Neuronal stem cell (in vitro differentiated cells): ENCODE results near the gene FOXA1.
A peak's percentile ranks its signal among the peaks of the same experiment; 100 is the strongest.

Experiments used
- DNase-seq: peaks from one replicate; pipeline ENCODE4 v3.0.0-alpha.2; 2013; ENCODE audit warnings: low spot score
- H2AFZ ChIP-seq: one replicate; pipeline ENCODE4 v1.6.1; 2013; ENCODE audit warnings: mild to moderate bottlenecking, low read length, inconsistent platforms
- H2AK5ac ChIP-seq: 2 replicates; pipeline ENCODE4 v1.6.1; 2013; ENCODE audit warnings: low read depth, mild to moderate bottlenecking, inconsistent platforms, low read length, moderate library complexity, mixed read lengths
- H2BK120ac ChIP-seq: 2 replicates; pipeline ENCODE4 v1.6.1; 2013; ENCODE audit warnings: low read depth, mild to moderate bottlenecking, inconsistent platforms, low read length, moderate library complexity, mixed read lengths
- H2BK12ac ChIP-seq: one replicate; pipeline ENCODE4 v1.6.1; 2013; ENCODE audit warnings: low read length, inconsistent platforms
- H2BK15ac ChIP-seq: 2 replicates; pipeline ENCODE4 v1.6.1; 2013; ENCODE audit warnings: mild to moderate bottlenecking, low read length, inconsistent platforms, mixed read lengths
- H2BK5ac ChIP-seq: one replicate; pipeline ENCODE4 v1.6.1; 2013; ENCODE audit warnings: inconsistent platforms, mild to moderate bottlenecking, low read length, moderate library complexity
- H3K14ac ChIP-seq: one replicate; pipeline ENCODE4 v1.6.1; 2013; ENCODE audit warnings: low read length, inconsistent platforms
- H3K18ac ChIP-seq: 2 replicates; pipeline ENCODE4 v1.6.1; 2013; ENCODE audit warnings: low read length, inconsistent platforms
- H3K23ac ChIP-seq: 2 replicates; pipeline ENCODE4 v1.6.1; 2013; ENCODE audit warnings: low read depth, mild to moderate bottlenecking, mixed read lengths, low read length, inconsistent platforms; ENCODE audit not compliant: poor library complexity
- H3K27ac ChIP-seq: replicated peaks from 3 replicates; pipeline ENCODE4 v1.5.1; 2013; ENCODE audit warnings: low read length, inconsistent platforms
- H3K27me3 ChIP-seq, 3 experiments: 2 replicates each; pipeline ENCODE4 v1.6.1; 2013; ENCODE audit warnings: low read length in 3 of 3, mild to moderate bottlenecking in 2 of 3, inconsistent platforms in 1 of 3, low read depth in 1 of 3, mixed read lengths in 1 of 3, moderate library complexity in 1 of 3; ENCODE audit not compliant: control insufficient read depth in 3 of 3, insufficient read depth in 3 of 3
- H3K36me3 ChIP-seq, 2 donors: replicated peaks in 1 of 2; 2 replicates each; pipeline ENCODE4 v1.6.1; 2013; ENCODE audit warnings: low read length in 2 of 2; ENCODE audit not compliant: control insufficient read depth in 2 of 2, insufficient read depth in 2 of 2
- H3K4ac ChIP-seq: 2 replicates; pipeline ENCODE4 v1.6.1; 2013; ENCODE audit warnings: inconsistent platforms, mild to moderate bottlenecking, low read length, moderate library complexity
- H3K4me1 ChIP-seq, 2 donors: 1 replicate in 1 of 2; 2 replicates in 1 of 2; pipeline ENCODE4 v1.6.1; 2013; ENCODE audit warnings: low read length in 2 of 2, low read depth in 1 of 2; ENCODE audit not compliant: control insufficient read depth in 2 of 2, insufficient read depth in 1 of 2
- H3K4me2 ChIP-seq: one replicate; pipeline ENCODE4 v1.6.1; 2013; ENCODE audit warnings: mild to moderate bottlenecking, low read length, inconsistent platforms; ENCODE audit not compliant: insufficient read depth, poor library complexity, severe bottlenecking
- H3K4me3 ChIP-seq, 2 donors: 2 replicates each; pipeline ENCODE4 v1.5.1; 2013; ENCODE audit warnings: low read length in 2 of 2, mild to moderate bottlenecking in 2 of 2, inconsistent platforms in 1 of 2, moderate library complexity in 1 of 2
- H3K79me1 ChIP-seq: one replicate; pipeline ENCODE4 v1.6.1; 2013; ENCODE audit warnings: low read depth, mild to moderate bottlenecking, inconsistent platforms, low read length, moderate library complexity
- H3K9ac ChIP-seq: one replicate; pipeline ENCODE4 v1.6.1; 2013; ENCODE audit warnings: mild to moderate bottlenecking, low read depth, low read length, inconsistent platforms; ENCODE audit not compliant: poor library complexity
- H3K9me3 ChIP-seq, 2 donors: replicated peaks in 1 of 2; 2 replicates each; pipeline versions ENCODE3 to v1.6.1; 2013; ENCODE audit warnings: low read length in 2 of 2, mild to moderate bottlenecking in 2 of 2, inconsistent platforms in 1 of 2, low read depth in 1 of 2, mixed read lengths in 1 of 2, moderate library complexity in 1 of 2; ENCODE audit not compliant: control insufficient read depth in 2 of 2, insufficient read depth in 1 of 2
- H4K8ac ChIP-seq: one replicate; pipeline ENCODE4 v1.6.1; 2013; ENCODE audit warnings: low read depth, mild to moderate bottlenecking, inconsistent platforms, low read length, moderate library complexity
- H4K91ac ChIP-seq: one replicate; pipeline ENCODE4 v1.6.1; 2013; ENCODE audit warnings: low read length, low read depth, mild to moderate bottlenecking, inconsistent platforms; ENCODE audit not compliant: poor library complexity
- WGBS, 2 donors: extraction: QIAGEN DNeasy Blood & Tissue Kit; methylation state at CpG; one replicate each; pipeline ENCODE4 v1.1.7; 2013; ENCODE audit warnings: missing lambda C conversion rate in 2 of 2, mixed read lengths in 1 of 2; ENCODE audit not compliant: insufficient read length in 2 of 2, insufficient replicate concordance in 1 of 2; ENCODE audit errors: extremely low coverage in 2 of 2; 5-methylcytosine and 5-hydroxymethylcytosine counted together

Gene FOXA1

DNA sequence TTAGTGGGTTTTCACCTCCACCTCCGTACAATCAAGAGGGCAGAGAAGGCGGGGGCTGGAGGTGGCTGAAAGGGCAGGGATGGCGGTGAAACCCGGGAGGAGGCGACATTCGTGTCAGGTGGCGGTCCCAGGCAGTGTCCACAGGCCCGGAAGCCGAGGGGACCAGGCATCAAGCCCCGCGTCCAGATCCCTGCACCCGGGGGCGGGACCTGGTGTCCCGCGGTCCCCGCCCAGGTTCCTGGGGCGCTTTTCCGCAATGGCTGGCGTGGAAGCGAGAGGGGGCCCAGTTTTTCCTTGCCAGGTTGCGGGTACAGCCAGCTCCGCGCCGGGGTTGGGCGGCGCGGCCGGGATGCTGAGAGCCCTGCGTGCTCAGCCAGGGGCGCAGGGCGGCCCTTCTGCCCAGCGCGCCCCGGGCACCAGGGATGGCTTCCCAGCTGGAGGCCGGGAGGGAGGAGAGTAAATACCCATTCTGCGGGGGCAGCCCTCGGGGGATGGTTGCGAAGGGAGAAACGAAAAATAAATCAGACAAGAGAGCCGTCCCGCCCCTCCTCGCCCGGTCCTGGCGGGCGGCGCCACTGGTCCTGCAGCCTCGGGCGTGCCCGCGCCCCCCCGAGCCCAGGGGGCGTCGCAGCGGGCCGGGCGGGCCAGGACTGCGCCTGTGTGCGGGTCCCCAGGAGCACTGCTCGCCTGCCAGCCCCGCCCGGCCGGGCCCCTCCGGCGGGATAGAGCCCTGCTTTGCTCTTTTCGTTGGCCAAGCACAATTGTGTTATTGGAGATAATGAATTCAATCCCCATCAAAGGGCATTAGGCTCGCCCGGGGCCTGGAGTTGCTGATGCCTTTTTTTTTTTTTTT lies 11.5 kb downstream of the FOXA1 start:
- Histone ChIP-seq H3K27ac (no peak overlapping the region), H3K79me1 (no peaks in the 10 kb centered on the region), H3K4me2 (peak overlapping the region; percentile 91), H2BK5ac (no peak overlapping the region), H3K4ac (no peak overlapping the region), H3K9ac (no peak overlapping the region), H2BK15ac (no peak overlapping the region), H3K4me3 (peak overlapping the region; percentile 17 to 72), H2BK120ac (no peak overlapping the region), H4K91ac (no peak overlapping the region), H3K36me3 (no peaks in the 10 kb centered on the region), H3K18ac (peak overlapping the region; percentile 27), H3K14ac (no peak overlapping the region), H4K8ac (no peak overlapping the region), H3K9me3 (no peaks in the 10 kb centered on the region), H3K27me3 (peaks cover 14 to 87% (median 63%) of the 10 kb centered on the region in 3 experiments), H2AK5ac (no peak overlapping the region), H2BK12ac (no peak overlapping the region), H3K23ac (peak overlapping the region; percentile 65), H3K4me1 (peaks cover 7 to 17% of the 10 kb centered on the region in 2 donors), H2AFZ (peak overlapping the region; percentile 86)
- WGBS, 2 donors = no CpG with 5 or more reads among the region's 67 CpGs
- no peak for DNase-seq

DNA sequence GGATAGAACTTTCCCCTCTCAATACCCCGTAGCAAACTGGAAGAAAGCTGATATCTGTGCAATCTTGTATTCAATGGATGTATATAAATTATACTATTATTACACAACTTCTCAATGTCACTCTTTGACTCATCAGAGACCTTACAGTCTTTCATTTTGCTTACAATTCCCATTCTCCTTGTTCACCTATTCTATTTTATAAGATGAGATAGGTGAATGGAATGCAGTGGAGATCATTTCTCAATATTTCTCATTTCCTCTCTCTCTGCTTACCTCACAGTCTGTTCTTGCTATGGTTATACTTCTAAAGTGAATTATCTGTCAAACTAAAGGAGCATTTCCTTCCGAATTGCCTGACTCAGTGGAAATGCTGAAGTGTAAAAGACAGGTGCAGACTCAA lies 14.9 kb downstream of the FOXA1 start:
- no CpG with 5 or more reads among the region's 2 CpGs for WGBS, 2 donors
- peaks cover 7 to 61% (median 35%) of the 10 kb centered on the region in 3 experiments for H3K27me3 ChIP-seq
- no peak overlapping the region for H3K14ac ChIP-seq

GRCh38 chr14:37579274-37579673 lies 15.8 kb downstream of the FOXA1 start:
- Histone ChIP-seq H3K9me3 (no peaks in the 10 kb centered on the region), H2BK120ac (no peak overlapping the region), H3K4me3 (no peak overlapping the region), H3K36me3 (no peaks in the 10 kb centered on the region), H3K9ac (no peak overlapping the region), H3K4me1 (peaks cover 2 to 7% of the 10 kb centered on the region in 2 donors), H4K91ac (no peak overlapping the region), H3K4ac (no peak overlapping the region), H2AK5ac (no peak overlapping the region), H3K18ac (no peak overlapping the region), H3K79me1 (no peaks in the 10 kb centered on the region), H2BK5ac (no peak overlapping the region), H2BK15ac (no peak overlapping the region), H3K23ac (no peak overlapping the region), H3K14ac (no peak overlapping the region), H3K27ac (no peak overlapping the region), H3K27me3 (peaks cover under 1 to 53% (median 27%) of the 10 kb centered on the region in 3 experiments), H3K4me2 (no peak overlapping the region), H4K8ac (no peak overlapping the region), H2AFZ (no peak overlapping the region), H2BK12ac (no peak overlapping the region)
- DNase-seq = no peak
- WGBS, 2 donors = no CpG with 5 or more reads among the region's 9 CpGs

More for the DNA sequence above, 14.9 kb downstream of the FOXA1 start:
- no peak overlapping the region for H2BK15ac ChIP-seq
- H3K79me1 ChIP-seq = no peaks in the 10 kb centered on the region
- H2AFZ ChIP-seq = no peak overlapping the region
- H3K36me3 ChIP-seq = no peaks in the 10 kb centered on the region
- H3K9me3 ChIP-seq = no peaks in the 10 kb centered on the region
- no peak overlapping the region for H2BK5ac ChIP-seq
- H3K4me1 ChIP-seq = peaks cover 4 to 13% of the 10 kb centered on the region in 2 donors
- no peak overlapping the region for H3K9ac ChIP-seq
- no peak overlapping the region for H2BK120ac ChIP-seq
- DNase-seq = no peak
- no peak overlapping the region for H2AK5ac ChIP-seq
- no peak overlapping the region for H3K4ac ChIP-seq
- no peak overlapping the region for H4K8ac ChIP-seq
- H2BK12ac ChIP-seq = no peak overlapping the region
- no peak overlapping the region for H3K27ac ChIP-seq
- no peak overlapping the region for H3K18ac ChIP-seq
- H3K23ac ChIP-seq = no peak overlapping the region
- no peak overlapping the region for H4K91ac ChIP-seq
- H3K4me3 ChIP-seq = no peak overlapping the region
- no peak overlapping the region for H3K4me2 ChIP-seq

DNA sequence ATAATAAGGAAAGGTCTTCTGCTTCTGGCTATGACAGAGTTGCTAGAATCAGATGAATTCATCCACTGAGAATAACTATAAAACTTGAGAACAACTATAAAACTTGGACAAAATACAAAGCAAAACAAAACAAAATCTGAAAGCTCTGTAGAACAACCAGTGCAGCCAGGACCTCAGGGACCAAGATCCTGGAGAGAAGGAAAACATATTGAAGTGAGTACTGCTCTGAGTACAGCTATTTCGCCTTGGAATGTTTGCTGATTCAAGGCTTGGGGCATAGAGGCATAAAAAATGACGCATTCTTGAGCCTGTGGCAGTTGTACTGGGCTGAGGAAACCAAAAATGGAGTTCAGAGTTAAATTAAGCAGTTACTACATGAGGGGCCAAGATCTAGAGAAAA lies 21.7 kb downstream of the FOXA1 start:
- Histone ChIP-seq H2AFZ (no peak overlapping the region), H3K4me1 (no peaks in the 10 kb centered on the region), H4K91ac (no peak overlapping the region), H2BK12ac (no peak overlapping the region), H3K79me1 (no peaks in the 10 kb centered on the region), H3K27ac (no peak overlapping the region), H2BK5ac (no peak overlapping the region), H3K4me2 (no peak overlapping the region), H4K8ac (no peak overlapping the region), H3K14ac (no peak overlapping the region), H2BK15ac (no peak overlapping the region), H3K36me3 (no peaks in the 10 kb centered on the region), H3K18ac (no peak overlapping the region), H3K4me3 (no peak overlapping the region), H2AK5ac (no peak overlapping the region), H2BK120ac (no peak overlapping the region), H3K27me3 (peaks cover 0 to 5% (median 0%) of the 10 kb centered on the region in 3 experiments), H3K9ac (no peak overlapping the region), H3K9me3 (no peaks in the 10 kb centered on the region), H3K23ac (no peak overlapping the region), H3K4ac (no peak overlapping the region)
- whole genome bisulfite sequencing, 2 donors = no CpG with 5 or more reads among the region's 2 CpGs
- DNase-seq = no peak
